ENCODE data around the gene KCNAB1. TPM values are rescaled to one million over a fixed set of nuclear protein-coding genes. Genes with fewer than 3 reads are reported as not detected.

Gene KCNAB1
- total and polyA plus RNA-seq, 2 experiments from 2014 or later = 0.80 to 1.4 TPM

DNA sequence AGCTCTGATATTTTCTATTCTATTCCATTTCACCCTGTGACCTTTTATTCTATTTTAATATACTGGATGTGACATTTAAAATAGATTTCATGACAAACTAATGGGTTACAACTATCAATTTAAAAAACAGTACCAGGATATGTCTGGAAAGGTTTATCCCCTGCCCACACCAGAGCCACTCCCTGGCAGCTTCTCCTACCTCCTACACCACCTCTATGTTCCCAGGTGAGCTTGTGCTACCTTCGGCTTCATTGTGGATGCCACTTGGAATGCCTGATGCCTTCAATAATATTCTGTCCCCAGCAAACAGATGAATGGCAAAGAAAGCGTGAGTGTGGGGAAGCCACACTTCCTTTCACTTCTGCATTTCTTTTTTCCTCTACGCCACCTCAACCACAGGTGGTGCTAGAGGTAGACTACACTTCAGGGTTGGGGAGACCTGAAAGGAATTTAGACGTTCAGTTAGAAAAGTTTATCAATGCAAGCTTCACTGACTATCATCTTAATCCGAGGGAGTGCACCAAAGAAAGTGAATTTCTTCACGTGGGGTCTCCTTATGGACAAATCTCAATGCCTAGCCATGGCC is 221.5 kb downstream of the KCNAB1 start:
- H3K79me2 ChIP-seq = no peaks in the 10 kb centered on the region
- H3K4me2 ChIP-seq = no peak overlapping the region
- no peak overlapping the region for H3K27ac ChIP-seq
- H3K9me3 ChIP-seq (ENCODE audit: low read depth) = no peaks in the 10 kb centered on the region
- no peaks in the 10 kb centered on the region for H3K4me1 ChIP-seq (ENCODE audit: insufficient read depth)
- H3K27me3 ChIP-seq = no peaks in the 10 kb centered on the region
- H4K20me1 ChIP-seq (ENCODE audit: insufficient read depth, poor library complexity, severe bottlenecking) = no peaks in the 10 kb centered on the region
- no peak overlapping the region for H3K4me3 ChIP-seq
- TF ChIP-seq, protein P1, sequence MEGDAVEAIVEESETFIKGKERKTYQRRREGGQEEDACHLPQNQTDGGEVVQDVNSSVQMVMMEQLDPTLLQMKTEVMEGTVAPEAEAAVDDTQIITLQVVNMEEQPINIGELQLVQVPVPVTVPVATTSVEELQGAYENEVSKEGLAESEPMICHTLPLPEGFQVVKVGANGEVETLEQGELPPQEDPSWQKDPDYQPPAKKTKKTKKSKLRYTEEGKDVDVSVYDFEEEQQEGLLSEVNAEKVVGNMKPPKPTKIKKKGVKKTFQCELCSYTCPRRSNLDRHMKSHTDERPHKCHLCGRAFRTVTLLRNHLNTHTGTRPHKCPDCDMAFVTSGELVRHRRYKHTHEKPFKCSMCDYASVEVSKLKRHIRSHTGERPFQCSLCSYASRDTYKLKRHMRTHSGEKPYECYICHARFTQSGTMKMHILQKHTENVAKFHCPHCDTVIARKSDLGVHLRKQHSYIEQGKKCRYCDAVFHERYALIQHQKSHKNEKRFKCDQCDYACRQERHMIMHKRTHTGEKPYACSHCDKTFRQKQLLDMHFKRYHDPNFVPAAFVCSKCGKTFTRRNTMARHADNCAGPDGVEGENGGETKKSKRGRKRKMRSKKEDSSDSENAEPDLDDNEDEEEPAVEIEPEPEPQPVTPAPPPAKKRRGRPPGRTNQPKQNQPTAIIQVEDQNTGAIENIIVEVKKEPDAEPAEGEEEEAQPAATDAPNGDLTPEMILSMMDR (IDR thresholded peaks at IDR 0.05; ENCODE audit: poor library complexity) = no peak
- no peak for TF ChIP-seq EZH2phosphoT487 (IDR thresholded peaks at IDR 0.05; ENCODE audit: low read depth, severe bottlenecking, unreplicated experiment)
- TF ChIP-seq EZH2 (IDR thresholded peaks at IDR 0.05; ENCODE audit: borderline replicate concordance) = no peak
- no peak for DNase-seq (ENCODE audit: low spot score)
- no peak overlapping the region for H2AFZ ChIP-seq
- no peaks in the 10 kb centered on the region for H3K9me2 ChIP-seq (replicated peaks; ENCODE audit: insufficient read depth)
- H3K36me3 ChIP-seq (replicated peaks; ENCODE audit: insufficient read depth, low read depth) = no peaks in the 10 kb centered on the region
- WGBS (ENCODE audit: low lambda C conversion rate, missing lambda C conversion rate) = 83% methylated on average over 6 of the region's 6 CpGs

DNA sequence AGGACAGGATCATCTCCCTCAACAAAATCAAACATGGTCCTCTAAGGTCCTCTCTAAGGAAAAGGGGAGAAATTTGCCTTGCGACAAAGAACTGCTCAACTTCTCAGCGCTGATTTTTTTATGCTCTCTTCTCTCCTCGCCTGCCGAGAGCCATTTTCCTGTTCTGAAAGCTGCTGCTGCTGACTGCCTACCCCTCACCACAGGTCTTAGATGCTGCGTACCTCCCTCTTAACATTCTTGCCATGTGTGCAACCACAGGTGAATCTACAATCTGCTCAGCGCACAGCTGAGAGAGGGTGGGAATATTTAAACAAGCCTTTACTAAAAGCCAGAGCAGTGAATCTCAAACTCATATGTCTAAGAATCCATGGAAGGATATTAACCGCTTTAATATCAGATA is 223.8 kb downstream of the KCNAB1 start:
- H3K27me3 ChIP-seq = no peaks in the 10 kb centered on the region
- no peaks in the 10 kb centered on the region for H3K9me3 ChIP-seq (ENCODE audit: low read depth)
- no peaks in the 10 kb centered on the region for H3K79me2 ChIP-seq
- WGBS (ENCODE audit: low lambda C conversion rate, missing lambda C conversion rate) = 85% methylated on average over 7 of the region's 7 CpGs
- no peak overlapping the region for H3K4me2 ChIP-seq
- H2AFZ ChIP-seq = no peak overlapping the region
- H4K20me1 ChIP-seq (ENCODE audit: insufficient read depth, poor library complexity, severe bottlenecking) = no peaks in the 10 kb centered on the region
- H3K9me2 ChIP-seq (replicated peaks; ENCODE audit: insufficient read depth) = no peaks in the 10 kb centered on the region
- TF ChIP-seq EZH2 (IDR thresholded peaks at IDR 0.05; ENCODE audit: borderline replicate concordance) (no peak), EZH2phosphoT487 (IDR thresholded peaks at IDR 0.05; ENCODE audit: low read depth, severe bottlenecking, unreplicated experiment) (no peak)
- TF ChIP-seq, protein P1 (IDR thresholded peaks at IDR 0.05; ENCODE audit: poor library complexity) = no peak
- H3K4me1 ChIP-seq (ENCODE audit: insufficient read depth) = no peaks in the 10 kb centered on the region
- no peaks in the 10 kb centered on the region for H3K36me3 ChIP-seq (replicated peaks; ENCODE audit: insufficient read depth, low read depth)
- DNase-seq (ENCODE audit: low spot score) = no peak
- H3K27ac ChIP-seq = no peak overlapping the region
- no peak overlapping the region for H3K4me3 ChIP-seq

DNA sequence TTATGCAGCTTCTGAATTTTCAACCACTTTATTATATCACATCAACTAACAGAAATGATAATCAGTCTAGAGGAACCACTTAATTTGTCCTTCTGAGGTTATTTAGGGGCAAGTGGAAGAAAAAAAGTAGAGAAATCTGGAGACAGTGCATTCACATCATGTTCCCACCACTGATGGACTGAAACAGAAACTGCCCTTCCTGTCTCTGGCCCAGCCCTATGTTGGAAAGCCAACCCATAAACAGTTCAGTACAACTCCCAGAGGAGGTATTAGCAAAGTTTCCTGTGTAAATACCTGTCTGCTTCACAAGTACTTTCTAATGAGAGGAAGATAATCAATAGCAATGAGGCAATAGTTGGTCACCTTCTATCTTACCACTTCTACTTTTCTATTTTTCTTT is 228.7 kb downstream of the KCNAB1 start:
- no peaks in the 10 kb centered on the region for H3K79me2 ChIP-seq

More for the DNA sequence above, 228.7 kb downstream of the KCNAB1 start:
- no peaks in the 10 kb centered on the region for H4K20me1 ChIP-seq (ENCODE audit: insufficient read depth, poor library complexity, severe bottlenecking)
- no peak for DNase-seq (ENCODE audit: low spot score)
- no peaks in the 10 kb centered on the region for H3K9me2 ChIP-seq (replicated peaks; ENCODE audit: insufficient read depth)
- H3K36me3 ChIP-seq (replicated peaks; ENCODE audit: insufficient read depth, low read depth) = no peaks in the 10 kb centered on the region
- H3K4me1 ChIP-seq (ENCODE audit: insufficient read depth) = no peaks in the 10 kb centered on the region
- no peak overlapping the region for H3K4me3 ChIP-seq
- no peak overlapping the region for H2AFZ ChIP-seq
- H3K4me2 ChIP-seq = no peak overlapping the region
- no peak overlapping the region for H3K27ac ChIP-seq
- H3K9me3 ChIP-seq (ENCODE audit: low read depth) = no peaks in the 10 kb centered on the region
- TF ChIP-seq, protein P1 (IDR thresholded peaks at IDR 0.05; ENCODE audit: poor library complexity) = no peak
- TF ChIP-seq EZH2phosphoT487 (IDR thresholded peaks at IDR 0.05; ENCODE audit: low read depth, severe bottlenecking, unreplicated experiment) (no peak), EZH2 (IDR thresholded peaks at IDR 0.05; ENCODE audit: borderline replicate concordance) (no peak)
- no peaks in the 10 kb centered on the region for H3K27me3 ChIP-seq

All from hepatocyte (in vitro differentiated cells).